GM23338 (cell line): ENCODE results near the gene WSCD2. TPM values are rescaled to one million over a fixed set of nuclear protein-coding genes. Genes with fewer than 3 reads are reported as not detected.

Experiments
- ATAC-seq: fragments of 200-7000 bp; cut with Tn5 transposase; 3 replicates; pipeline ENCODE4 v1.9.1; 2020
- DNase-seq: peaks from one replicate; pipeline ENCODE4 v3.0.0-alpha.2; 2015; ENCODE audit warnings: low spot score
- H2AFZ ChIP-seq: fragments of 200-600 bp; sonication (generic); 2 replicates; pipeline ENCODE4 v1.8.0; 2016; ENCODE audit warnings: antibody characterized with exemption, mild to moderate bottlenecking, moderate library complexity
- H3F3A ChIP-seq: fragments of 200-600 bp; sonication (generic); replicated peaks from 2 replicates; pipeline ENCODE4 v1.8.0; 2017; ENCODE audit warnings: antibody characterized with exemption, mixed run types, low read depth
- H3K27ac ChIP-seq: fragments of 200-600 bp; sonication (generic); 2 replicates; pipeline ENCODE4 v1.6.1; 2016; ENCODE audit warnings: low read depth
- H3K27me3 ChIP-seq: fragments of 200-600 bp; sonication (generic); 2 replicates; pipeline ENCODE4 v1.8.0; 2016; ENCODE audit warnings: mild to moderate bottlenecking, mixed run types, moderate library complexity; ENCODE audit not compliant: insufficient read depth
- H3K36me3 ChIP-seq: fragments of 200-600 bp; sonication (generic); 2 replicates; pipeline ENCODE4 v1.8.0; 2016; ENCODE audit warnings: mild to moderate bottlenecking; ENCODE audit not compliant: insufficient read depth
- H3K4me1 ChIP-seq: fragments of 200-600 bp; sonication (generic); 2 replicates; pipeline ENCODE4 v1.8.0; 2016; ENCODE audit warnings: mild to moderate bottlenecking, moderate library complexity; ENCODE audit not compliant: insufficient read depth
- H3K4me2 ChIP-seq: fragments of 200-600 bp; sonication (generic); 2 replicates; pipeline ENCODE4 v1.7.1; 2017; ENCODE audit warnings: mixed run types
- H3K4me3 ChIP-seq: fragments of 200-600 bp; sonication (generic); 2 replicates; pipeline ENCODE4 v1.6.1; 2016; ENCODE audit warnings: mixed run types
- H3K79me2 ChIP-seq: fragments of 200-600 bp; sonication (generic); replicated peaks from 2 replicates; pipeline ENCODE4 v1.8.0; 2017; ENCODE audit warnings: mild to moderate bottlenecking; ENCODE audit not compliant: insufficient read depth
- H3K9me2 ChIP-seq: fragments of 200-600 bp; sonication (generic); 2 replicates; pipeline ENCODE4 v1.8.0; 2017; ENCODE audit not compliant: insufficient read depth
- H4K20me1 ChIP-seq: fragments of 200-600 bp; sonication (generic); replicated peaks from 2 replicates; pipeline ENCODE4 v1.8.0; 2017; ENCODE audit warnings: mild to moderate bottlenecking; ENCODE audit not compliant: insufficient read depth
- H3K27ac Mint-ChIP-seq: 2 replicates; pipeline ENCODE4 v1.8.0; 2020; ENCODE audit warnings: inconsistent platforms, mild to moderate bottlenecking, moderate library complexity, mixed read lengths
- H3K27me3 Mint-ChIP-seq: 3 replicates; pipeline ENCODE4 v1.8.0; 2022; ENCODE audit warnings: low read depth, mild to moderate bottlenecking, moderate library complexity, mixed read lengths, inconsistent platforms; ENCODE audit not compliant: insufficient read depth, poor library complexity
- H3K36me3 Mint-ChIP-seq: 3 replicates; pipeline ENCODE4 v1.8.0; 2021; ENCODE audit warnings: low read depth, mild to moderate bottlenecking, inconsistent platforms, moderate library complexity, mixed read lengths
- H3K4me1 Mint-ChIP-seq: 3 replicates; pipeline ENCODE4 v1.8.0; 2020; ENCODE audit warnings: mild to moderate bottlenecking, inconsistent platforms, mixed read lengths
- H3K4me3 Mint-ChIP-seq: 3 replicates; pipeline ENCODE4 v1.8.0; 2021; ENCODE audit warnings: moderate library complexity, mild to moderate bottlenecking, inconsistent platforms, mixed read lengths
- H3K9me3 Mint-ChIP-seq: 3 replicates; pipeline ENCODE4 v1.8.0; 2020; ENCODE audit warnings: moderate library complexity, mild to moderate bottlenecking, inconsistent platforms, mixed read lengths
- CREB1 ChIP-seq: fragments of 250-450 bp; sonication (Bioruptor Pico); IDR thresholded peaks from 2 replicates; pipeline ENCODE4 v1.5.0; 2020; ENCODE audit warnings: low read depth, mild to moderate bottlenecking, moderate library complexity
- JUNB ChIP-seq: IDR thresholded peaks from one replicate; pipeline ENCODE4 v1.6.1; 2016; ENCODE audit warnings: antibody characterized with exemption; ENCODE audit not compliant: unreplicated experiment
- REST ChIP-seq: IDR thresholded peaks from one replicate; pipeline ENCODE4 v1.6.1; 2018; ENCODE audit warnings: antibody characterized with exemption; ENCODE audit not compliant: unreplicated experiment
- ZNF331 ChIP-seq: fragments of 250-450 bp; sonication (Bioruptor Pico); IDR thresholded peaks from 2 replicates; pipeline ENCODE4 v1.5.0; 2020; ENCODE audit warnings: low read depth, mild to moderate bottlenecking, moderate library complexity
- polyA plus RNA-seq: library from polyadenylated mRNA; unstranded; fragments of >200 nt; fragmentation: Nextera tagmentation; extraction: Ambion mirVana; gene quantifications from 2 replicates; pipeline ENCODE4 v1.2.1, GENCODE V29; 2016
- total RNA-seq: library from RNA; depleted of rRNA; stranded (reverse); fragments of >200 nt; shearing (Covaris generic); gene quantifications from 2 replicates; pipeline ENCODE4 v1.2.3, GENCODE V29; 2014

Gene WSCD2
- total and polyA plus RNA-seq, 2 experiments from 2014 or later = 0.66 to 3.1 TPM

GRCh38 chr12:108266131-108266530 is 137.0 kb downstream of the WSCD2 start (continued):
- TF ChIP-seq REST (no peak), JUNB (no peak), CREB1 (CRISPR knock-in tag) (no peak)

- no peaks in the 10 kb centered on the region for H3K27me3 ChIP-seq
- H3K4me3 Mint-ChIP-seq = no peak overlapping the region
- no peak for ATAC-seq
These were observed 138.4 kb downstream of the WSCD2 start for GRCh38 chr12:108267450-108267849.

More at GRCh38 chr12:108267450-108267849, 138.4 kb downstream of the WSCD2 start:
- H3K27ac ChIP-seq = no peak overlapping the region
- no peaks in the 10 kb centered on the region for H4K20me1 ChIP-seq
- H3F3A ChIP-seq = no peaks in the 10 kb centered on the region
- peaks cover 1% of the 10 kb centered on the region for H3K9me2 ChIP-seq
- H3K4me3 ChIP-seq = no peak overlapping the region
- Mint-ChIP-seq H3K36me3 (no peaks in the 10 kb centered on the region), H3K27me3 (peaks cover 2% of the 10 kb centered on the region), H3K9me3 (peaks cover 2% of the 10 kb centered on the region; the same call in 1 of the 3 replicates), H3K4me1 (no peaks in the 10 kb centered on the region), H3K27ac (no peak overlapping the region)
- H3K4me2 ChIP-seq = no peak overlapping the region
- H3K4me1 ChIP-seq = peaks cover 2% of the 10 kb centered on the region; the same call in 1 of the 2 replicates
- no peaks in the 10 kb centered on the region for H3K79me2 ChIP-seq
- H3K36me3 ChIP-seq = no peaks in the 10 kb centered on the region
- DNase-seq = no peak
- H2AFZ ChIP-seq = no peak overlapping the region
- peak; percentile 70 for TF ChIP-seq REST
- TF ChIP-seq ZNF331 (CRISPR knock-in tag) = no peak
